H9 (cell line): Measurements from ENCODE around the gene UBE3A. TPM values are rescaled to one million over a fixed set of nuclear protein-coding genes. Genes with fewer than 3 reads are reported as not detected.

Experiments used
- DNase-seq: peaks from one replicate; pipeline ENCODE4 v3.0.0-alpha.2; 2017
- H2AFZ ChIP-seq: one replicate; pipeline ENCODE4 v1.6.1; 2013; ENCODE audit warnings: mild to moderate bottlenecking, low read length, control low read depth, moderate library complexity
- H2AK5ac ChIP-seq: 2 replicates; pipeline ENCODE4 v1.6.1; 2013; ENCODE audit warnings: low read length, control low read depth, mixed read lengths; ENCODE audit not compliant: insufficient read length
- H2BK120ac ChIP-seq: one replicate; pipeline ENCODE4 v1.6.1; 2013; ENCODE audit warnings: low read depth, mild to moderate bottlenecking, low read length, control low read depth, inconsistent platforms; ENCODE audit not compliant: poor library complexity, severe bottlenecking
- H2BK12ac ChIP-seq: 2 replicates; pipeline ENCODE4 v1.6.1; 2013; ENCODE audit warnings: low read length, control low read depth, mixed read lengths, low read depth; ENCODE audit not compliant: insufficient read length
- H2BK15ac ChIP-seq: 2 replicates; pipeline ENCODE4 v1.6.1; 2013; ENCODE audit warnings: low read depth, low read length, control low read depth
- H2BK20ac ChIP-seq: one replicate; pipeline ENCODE4 v1.6.1; 2013; ENCODE audit warnings: low read depth, mild to moderate bottlenecking, low read length, control low read depth, inconsistent platforms; ENCODE audit not compliant: poor library complexity, severe bottlenecking
- H2BK5ac ChIP-seq: 2 replicates; pipeline ENCODE4 v1.6.1; 2013; ENCODE audit warnings: low read length, control low read depth, mixed read lengths; ENCODE audit not compliant: insufficient read length
- H3K14ac ChIP-seq: 2 replicates; pipeline ENCODE4 v1.6.1; 2013; ENCODE audit warnings: low read length, control low read depth; ENCODE audit not compliant: insufficient read depth
- H3K18ac ChIP-seq: 2 replicates; pipeline ENCODE4 v1.6.1; 2013; ENCODE audit warnings: low read depth, mild to moderate bottlenecking, mixed read lengths, low read length, control low read depth; ENCODE audit not compliant: insufficient read length
- H3K23ac ChIP-seq: 2 replicates; pipeline ENCODE4 v1.6.1; 2013; ENCODE audit warnings: low read length, control low read depth, mixed read lengths, low read depth; ENCODE audit not compliant: insufficient read length
- H3K23me2 ChIP-seq: 2 replicates; pipeline ENCODE4 v1.6.1; 2013; ENCODE audit warnings: low read depth, mild to moderate bottlenecking, mixed read lengths, low read length, control low read depth; ENCODE audit not compliant: insufficient read length, poor library complexity, severe bottlenecking
- H3K27ac ChIP-seq: 2 replicates; pipeline ENCODE4 v1.5.1; 2013; ENCODE audit warnings: low read length, control low read depth, mixed read lengths, low read depth; ENCODE audit not compliant: insufficient read length
- H3K27me3 ChIP-seq: 2 replicates; pipeline ENCODE4 v1.6.1; 2013; ENCODE audit warnings: low read length, control low read depth, inconsistent platforms; ENCODE audit not compliant: insufficient read depth
- H3K4ac ChIP-seq: 2 replicates; pipeline ENCODE4 v1.6.1; 2013; ENCODE audit warnings: low read depth, mild to moderate bottlenecking, control low read depth, inconsistent platforms, low read length, moderate library complexity
- H3K4me1 ChIP-seq: 2 replicates; pipeline ENCODE4 v1.6.1; 2013; ENCODE audit warnings: low read length, control low read depth, inconsistent platforms; ENCODE audit not compliant: insufficient read depth
- H3K4me2 ChIP-seq: 2 replicates; pipeline ENCODE4 v1.6.1; 2013; ENCODE audit warnings: low read length, control low read depth, mixed read lengths; ENCODE audit not compliant: insufficient read length, insufficient read depth
- H3K56ac ChIP-seq: 2 replicates; pipeline ENCODE4 v1.6.1; 2013; ENCODE audit warnings: low read depth, mild to moderate bottlenecking, mixed read lengths, low read length, control low read depth; ENCODE audit not compliant: insufficient read length
- H3K79me1 ChIP-seq: 2 replicates; pipeline ENCODE4 v1.6.1; 2013; ENCODE audit warnings: low read depth, mild to moderate bottlenecking, moderate library complexity, low read length, control low read depth, inconsistent platforms; ENCODE audit not compliant: insufficient read depth, poor library complexity, severe bottlenecking
- H3K79me2 ChIP-seq: 2 replicates; pipeline ENCODE4 v1.6.1; 2013; ENCODE audit warnings: low read length, control low read depth, inconsistent platforms; ENCODE audit not compliant: insufficient read depth
- H3K9ac ChIP-seq: 2 replicates; pipeline ENCODE4 v1.6.1; 2013; ENCODE audit warnings: low read length, control low read depth, mixed read lengths; ENCODE audit not compliant: insufficient read length; ENCODE audit errors: extremely low read depth
- H3K9me3 ChIP-seq: one replicate; pipeline ENCODE4 v1.6.1; 2013; ENCODE audit warnings: low read depth, low read length, inconsistent platforms; ENCODE audit not compliant: control insufficient read depth
- H3T11ph ChIP-seq: one replicate; pipeline ENCODE4 v1.6.1; 2013; ENCODE audit warnings: mild to moderate bottlenecking, low read length, control low read depth, inconsistent platforms
- H4K20me1 ChIP-seq: one replicate; pipeline ENCODE4 v1.6.1; 2013; ENCODE audit not compliant: control insufficient read depth, insufficient read length, insufficient read depth
- H4K5ac ChIP-seq: 2 replicates; pipeline ENCODE4 v1.6.1; 2013; ENCODE audit warnings: low read depth, mild to moderate bottlenecking, mixed read lengths, low read length, control low read depth; ENCODE audit not compliant: insufficient read length
- H4K8ac ChIP-seq: replicated peaks from 2 replicates; pipeline ENCODE4 v1.6.1; 2013; ENCODE audit warnings: low read length, control low read depth, mixed read lengths, low read depth; ENCODE audit not compliant: insufficient read length
- H4K91ac ChIP-seq: 2 replicates; pipeline ENCODE4 v1.6.1; 2013; ENCODE audit warnings: low read depth, mild to moderate bottlenecking, moderate library complexity, mixed read lengths, low read length, control low read depth; ENCODE audit not compliant: insufficient read length
- H3K27ac Mint-ChIP-seq, 3 experiments: 2 replicates in 2 of 3; 3 replicates in 1 of 3; pipeline ENCODE4 v1.8.0; 2020 to 2021; ENCODE audit warnings: mixed read lengths in 3 of 3, mild to moderate bottlenecking in 1 of 3, moderate library complexity in 1 of 3
- H3K27me3 Mint-ChIP-seq: 2 replicates; pipeline ENCODE4 v1.8.0; 2021; ENCODE audit warnings: low read depth, mild to moderate bottlenecking, moderate library complexity, mixed read lengths
- H3K36me3 Mint-ChIP-seq, 3 experiments: 2 replicates in 2 of 3; 3 replicates in 1 of 3; pipeline ENCODE4 v1.8.0; 2020 to 2021; ENCODE audit warnings: low read depth in 3 of 3, mixed read lengths in 3 of 3; ENCODE audit not compliant: insufficient read depth in 1 of 3
- H3K4me1 Mint-ChIP-seq, 2 experiments: 2 replicates each; pipeline ENCODE4 v1.8.0; 2020; ENCODE audit warnings: mixed read lengths in 2 of 2
- H3K4me3 Mint-ChIP-seq, 2 experiments: 2 replicates in 1 of 2; 3 replicates in 1 of 2; pipeline ENCODE4 v1.8.0; 2020 to 2021; ENCODE audit warnings: mild to moderate bottlenecking in 2 of 2, mixed read lengths in 2 of 2, moderate library complexity in 1 of 2
- H3K9me3 Mint-ChIP-seq, 2 experiments: 2 replicates in 1 of 2; 3 replicates in 1 of 2; pipeline ENCODE4 v1.8.0; 2020; ENCODE audit warnings: mild to moderate bottlenecking in 2 of 2, mixed read lengths in 2 of 2, moderate library complexity in 1 of 2
- WGBS: extraction: QIAGEN DNeasy Blood & Tissue Kit; methylation state at CpG from one replicate; pipeline ENCODE4 v1.1.7; 2013; ENCODE audit warnings: missing lambda C conversion rate, low lambda C conversion rate, mixed read lengths; ENCODE audit not compliant: insufficient read length; ENCODE audit errors: extremely low coverage; 5-methylcytosine and 5-hydroxymethylcytosine counted together
- total RNA-seq: library from RNA; stranded (reverse); gene quantifications from 2 replicates; pipeline ENCODE4 v1.2.1, GENCODE V29; 2021
- TF ChIP-seq, protein P1 (sequence below): fragments of 200-600 bp; sonication (generic); conservative IDR thresholded peaks from 3 replicates; pipeline ENCODE4 v1.8.0; 2021; ENCODE audit warnings: antibody characterized with exemption, mild to moderate bottlenecking

UBE3A gene
- total RNA-seq, 1 experiment from 2014 or later: 108 TPM

DNA sequence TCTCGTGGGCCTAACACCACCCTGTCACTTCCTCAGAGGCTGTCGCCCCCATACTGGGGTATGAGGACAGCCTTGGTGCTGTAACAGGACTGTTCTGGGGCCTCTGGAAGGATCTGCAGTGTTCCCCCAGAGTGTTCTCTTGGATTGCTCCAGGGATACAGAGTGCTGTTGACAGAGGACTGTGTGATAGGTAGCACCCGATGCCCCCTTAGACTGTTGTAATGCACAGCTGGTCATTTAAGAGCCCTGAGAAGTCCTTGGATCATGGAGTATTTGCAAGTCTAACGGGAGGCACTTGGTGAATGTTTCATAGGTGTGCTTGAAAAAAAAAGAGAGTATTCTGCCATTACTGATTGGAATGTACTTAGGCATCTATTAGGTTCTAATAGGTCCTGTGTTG is 35.4 kb upstream of the UBE3A start:
- no peaks in the 10 kb centered on the region for H3K4me1 ChIP-seq

More for the DNA sequence above, 35.4 kb upstream of the UBE3A start:
- H3K23ac ChIP-seq: no peak overlapping the region
- H3K79me1 ChIP-seq: no peaks in the 10 kb centered on the region
- H3K27ac ChIP-seq: no peak overlapping the region
- no peak overlapping the region for H3T11ph ChIP-seq
- H3K18ac ChIP-seq: no peak overlapping the region
- H3K23me2 ChIP-seq: no peaks in the 10 kb centered on the region
- H2BK15ac ChIP-seq: no peak overlapping the region
- no peak overlapping the region for H3K14ac ChIP-seq
- no peak overlapping the region for H2BK20ac ChIP-seq
- H3K79me2 ChIP-seq: no peaks in the 10 kb centered on the region
- H3K56ac ChIP-seq: no peak overlapping the region
- Mint-ChIP-seq H3K36me3 (no peaks in the 10 kb centered on the region; a peak in 1 of 7 replicates), H3K4me3 (no peak overlapping the region), H3K4me1 (peaks cover 0 to 4% of the 10 kb centered on the region in 2 experiments; a peak in 1 of 4 replicates), H3K9me3 (no peaks in the 10 kb centered on the region), H3K27ac (no peak overlapping the region), H3K27me3 (peaks cover 3% of the 10 kb centered on the region; the same call in 1 of the 2 replicates)
- no peak overlapping the region for H2AFZ ChIP-seq
- no peak overlapping the region for H2BK5ac ChIP-seq
- H4K20me1 ChIP-seq: no peaks in the 10 kb centered on the region
- H2BK120ac ChIP-seq: no peak overlapping the region
- TF ChIP-seq, protein P1, sequence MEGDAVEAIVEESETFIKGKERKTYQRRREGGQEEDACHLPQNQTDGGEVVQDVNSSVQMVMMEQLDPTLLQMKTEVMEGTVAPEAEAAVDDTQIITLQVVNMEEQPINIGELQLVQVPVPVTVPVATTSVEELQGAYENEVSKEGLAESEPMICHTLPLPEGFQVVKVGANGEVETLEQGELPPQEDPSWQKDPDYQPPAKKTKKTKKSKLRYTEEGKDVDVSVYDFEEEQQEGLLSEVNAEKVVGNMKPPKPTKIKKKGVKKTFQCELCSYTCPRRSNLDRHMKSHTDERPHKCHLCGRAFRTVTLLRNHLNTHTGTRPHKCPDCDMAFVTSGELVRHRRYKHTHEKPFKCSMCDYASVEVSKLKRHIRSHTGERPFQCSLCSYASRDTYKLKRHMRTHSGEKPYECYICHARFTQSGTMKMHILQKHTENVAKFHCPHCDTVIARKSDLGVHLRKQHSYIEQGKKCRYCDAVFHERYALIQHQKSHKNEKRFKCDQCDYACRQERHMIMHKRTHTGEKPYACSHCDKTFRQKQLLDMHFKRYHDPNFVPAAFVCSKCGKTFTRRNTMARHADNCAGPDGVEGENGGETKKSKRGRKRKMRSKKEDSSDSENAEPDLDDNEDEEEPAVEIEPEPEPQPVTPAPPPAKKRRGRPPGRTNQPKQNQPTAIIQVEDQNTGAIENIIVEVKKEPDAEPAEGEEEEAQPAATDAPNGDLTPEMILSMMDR: no peak
- H4K5ac ChIP-seq: no peak overlapping the region
- H4K91ac ChIP-seq: no peak overlapping the region
- no CpG with 5 or more reads among the region's 4 CpGs for WGBS
- no peak overlapping the region for H3K4ac ChIP-seq
- DNase-seq: no peak
- no peak overlapping the region for H3K4me2 ChIP-seq
- H4K8ac ChIP-seq: no peak overlapping the region
- H3K27me3 ChIP-seq: no peaks in the 10 kb centered on the region
- no peak overlapping the region for H2BK12ac ChIP-seq
- H2AK5ac ChIP-seq: no peak overlapping the region
- H3K9ac ChIP-seq: no peak overlapping the region
- H3K9me3 ChIP-seq: no peaks in the 10 kb centered on the region
